DLD1 (cell line): ENCODE measurements around the gene GSTO2.

ENCODE experiments used
- in situ Hi-C: cut with HindIII; loops from 2 replicates; pipeline ENCODE4 v1.10.0; 2017; ENCODE audit warnings: low sequenced_read_pairs

Gene GSTO2

GRCh38 chr10:104324221-104324686 lies 55.3 kb downstream of the GSTO2 start:
- in situ Hi-C loops = no loop called here

GRCh38 chr10:104324931-104325330 lies 55.9 kb downstream of the GSTO2 start:
- in situ Hi-C loops = no loop called here

GRCh38 chr10:104325436-104326435 lies 56.8 kb downstream of the GSTO2 start:
- in situ Hi-C loops = no loop called here

- in situ Hi-C loops = no loop called here
Observed at GRCh38 chr10:104326991-104327610, 58.1 kb downstream of the GSTO2 start.

- in situ Hi-C loops = no loop called here
Observed at GRCh38 chr10:104327745-104328645, 59.0 kb downstream of the GSTO2 start.

GRCh38 chr10:104328646-104328895 lies 59.6 kb downstream of the GSTO2 start:
- in situ Hi-C loops = no loop called here

GRCh38 chr10:104328896-104329710 lies 60.1 kb downstream of the GSTO2 start:
- in situ Hi-C loops = no loop called here

GRCh38 chr10:104329735-104330134 lies 60.8 kb downstream of the GSTO2 start:
- in situ Hi-C loops = no loop called here

- in situ Hi-C loops = no loop called here
Observed at GRCh38 chr10:104330168-104331110, 61.5 kb downstream of the GSTO2 start.

GRCh38 chr10:104331208-104331838 lies 62.3 kb downstream of the GSTO2 start:
- in situ Hi-C loops = no loop called here

GRCh38 chr10:104332243-104333031 lies 63.5 kb downstream of the GSTO2 start:
- in situ Hi-C loops = no loop called here

- in situ Hi-C loops = no loop called here
Observed at GRCh38 chr10:104333032-104333727, 64.2 kb downstream of the GSTO2 start.

- in situ Hi-C loops = no loop called here
Observed at GRCh38 chr10:104333728-104334373, 64.9 kb downstream of the GSTO2 start.

- in situ Hi-C loops = no loop called here
Observed at GRCh38 chr10:104334561-104334960, 65.6 kb downstream of the GSTO2 start.

- in situ Hi-C loops = no loop called here
Observed at GRCh38 chr10:104334965-104335650, 66.1 kb downstream of the GSTO2 start.

GRCh38 chr10:104336821-104337467 lies 68.0 kb downstream of the GSTO2 start:
- in situ Hi-C loops = no loop called here
